T-cell (primary cell): ENCODE data around the gene SLC16A12. TPM values are rescaled to one million over a fixed set of nuclear protein-coding genes. Genes with fewer than 3 reads are reported as not detected.

Source experiments
- ATAC-seq, 4 experiments: fragments of 200-7000 bp in 3 of 4; fragments of 150-1000 bp in 1 of 4; cut with Tn5 transposase; replicated peaks in 1 of 4; 1 replicate in 3 of 4; 2 replicates in 1 of 4; pipeline ENCODE4 v1.10.0; 2021; ENCODE audit warnings: moderate library complexity in 3 of 4, mild to moderate bottlenecking in 2 of 4, moderate number of reproducible peaks in 1 of 4
- CTCF ChIA-PET, 2 donors: fragments of 300-600 bp; sonication (Branson Sonifier 250); formaldehyde crosslinking; loops; one replicate each; lab custom pipeline; 2022; ENCODE audit warnings: antibody characterized with exemption in 2 of 2; lab: Charles Lee
- POLR2A ChIA-PET, 2 donors: fragments of 300-600 bp; sonication (Branson Sonifier 250); formaldehyde crosslinking; loops; one replicate each; lab custom pipeline; 2022; ENCODE audit warnings: antibody characterized with exemption in 2 of 2; lab: Charles Lee
- DNase-seq, 35 experiments: peaks; one replicate each; pipeline versions ENCODE4 v3.0.0 to v3.0.0-alpha.2; 2013 to 2023
- H3K27ac ChIP-seq: one replicate; pipeline ENCODE4 v1.5.1; 2013; ENCODE audit warnings: low read length
- H3K27me3 ChIP-seq, 2 experiments: replicated peaks in 1 of 2; 1 replicate in 1 of 2; 2 replicates in 1 of 2; pipeline versions ENCODE4 v1.6.1 to v1.7.0; 2013; ENCODE audit warnings: low read length in 1 of 2, mixed read lengths in 1 of 2; ENCODE audit not compliant: control insufficient read depth in 2 of 2, insufficient read depth in 2 of 2; ENCODE audit errors: extremely low read depth in 1 of 2
- H3K36me3 ChIP-seq, 2 donors: 1 replicate in 1 of 2; 2 replicates in 1 of 2; pipeline versions ENCODE4 v1.6.1 to v1.7.0; 2013; ENCODE audit warnings: low read length in 1 of 2; ENCODE audit not compliant: control insufficient read depth in 2 of 2, insufficient read depth in 1 of 2; ENCODE audit errors: extremely low read depth in 1 of 2
- H3K4me1 ChIP-seq, 2 experiments: 1 replicate in 1 of 2; 2 replicates in 1 of 2; pipeline versions ENCODE4 v1.6.1 to v1.7.0; 2013; ENCODE audit warnings: low read length in 2 of 2, mixed read lengths in 1 of 2; ENCODE audit not compliant: insufficient read depth in 2 of 2, control insufficient read depth in 1 of 2; ENCODE audit errors: extremely low read depth in 1 of 2
- H3K4me3 ChIP-seq, 2 donors: 1 replicate in 1 of 2; 2 replicates in 1 of 2; pipeline versions ENCODE4 v1.5.1 to v1.7.0; 2013; ENCODE audit warnings: mild to moderate bottlenecking in 2 of 2, low read length in 1 of 2, moderate library complexity in 1 of 2; ENCODE audit not compliant: control insufficient read depth in 1 of 2; ENCODE audit errors: extremely low read depth in 1 of 2
- H3K9me3 ChIP-seq: 2 replicates; pipeline ENCODE4 v1.7.0; 2013
- H3K27ac Mint-ChIP-seq, 2 donors: one replicate each; pipeline ENCODE4 v1.8.0; 2020 to 2021; ENCODE audit warnings: mild to moderate bottlenecking in 2 of 2, mixed read lengths in 2 of 2
- H3K27me3 Mint-ChIP-seq, 2 donors: one replicate each; pipeline ENCODE4 v1.8.0; 2021 to 2022; ENCODE audit warnings: mixed read lengths in 2 of 2
- H3K36me3 Mint-ChIP-seq: one replicate; pipeline ENCODE4 v1.8.0; 2021; ENCODE audit warnings: mixed read lengths
- H3K4me1 Mint-ChIP-seq, 3 donors: one replicate each; pipeline ENCODE4 v1.8.0; 2020 to 2022; ENCODE audit warnings: mixed read lengths in 3 of 3, mild to moderate bottlenecking in 1 of 3
- H3K4me3 Mint-ChIP-seq, 3 donors: one replicate each; pipeline ENCODE4 v1.8.0; 2020 to 2022; ENCODE audit warnings: mild to moderate bottlenecking in 3 of 3, mixed read lengths in 3 of 3, moderate library complexity in 3 of 3
- H3K9me3 Mint-ChIP-seq, 3 donors: one replicate each; pipeline ENCODE4 v1.8.0; 2020 to 2022; ENCODE audit warnings: mixed read lengths in 3 of 3
- WGBS: methylation state at CpG from one replicate; pipeline ENCODE4 v1.1.5; 2013; ENCODE audit warnings: missing lambda C conversion rate; ENCODE audit not compliant: insufficient coverage; 5-methylcytosine and 5-hydroxymethylcytosine counted together
- total RNA-seq, 35 experiments: library from RNA in 6 of 35; stranded (reverse) in 6 of 35; fragments of 120-200 nt in 1 of 35; gene quantifications; one replicate each; pipeline versions ENCODE4 v1.2.1 to v1.2.4 and lab custom pipeline; 2013 to 2026

The SLC16A12 gene
- total RNA-seq, 5 donors from 2014 or later (not counting 1 experiment from before 2014, with no cell fraction given) = not detected

DNA sequence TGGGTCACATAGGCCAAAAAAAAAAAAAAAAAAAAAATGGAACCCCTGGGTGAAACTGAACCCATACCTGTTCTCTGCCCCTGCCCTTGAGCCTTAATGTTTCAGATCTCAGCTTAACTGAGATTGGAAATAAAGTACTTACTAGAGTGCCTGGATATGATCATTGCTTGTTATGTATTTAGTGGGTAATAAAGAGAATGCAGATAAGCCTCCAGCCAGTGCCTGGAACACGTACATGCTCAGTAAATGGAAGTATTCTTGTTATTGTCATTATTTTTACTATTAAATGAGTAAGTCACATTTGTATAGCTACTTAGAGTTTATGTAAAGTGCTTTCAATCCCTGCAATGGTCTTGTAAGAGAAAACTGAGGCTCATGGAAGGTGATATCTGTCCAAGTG, 14.7 kb downstream of the SLC16A12 start:
- H3K4me1 Mint-ChIP-seq = no peaks in the 10 kb centered on the region
- no peaks in the 10 kb centered on the region for H3K36me3 ChIP-seq

DNA sequence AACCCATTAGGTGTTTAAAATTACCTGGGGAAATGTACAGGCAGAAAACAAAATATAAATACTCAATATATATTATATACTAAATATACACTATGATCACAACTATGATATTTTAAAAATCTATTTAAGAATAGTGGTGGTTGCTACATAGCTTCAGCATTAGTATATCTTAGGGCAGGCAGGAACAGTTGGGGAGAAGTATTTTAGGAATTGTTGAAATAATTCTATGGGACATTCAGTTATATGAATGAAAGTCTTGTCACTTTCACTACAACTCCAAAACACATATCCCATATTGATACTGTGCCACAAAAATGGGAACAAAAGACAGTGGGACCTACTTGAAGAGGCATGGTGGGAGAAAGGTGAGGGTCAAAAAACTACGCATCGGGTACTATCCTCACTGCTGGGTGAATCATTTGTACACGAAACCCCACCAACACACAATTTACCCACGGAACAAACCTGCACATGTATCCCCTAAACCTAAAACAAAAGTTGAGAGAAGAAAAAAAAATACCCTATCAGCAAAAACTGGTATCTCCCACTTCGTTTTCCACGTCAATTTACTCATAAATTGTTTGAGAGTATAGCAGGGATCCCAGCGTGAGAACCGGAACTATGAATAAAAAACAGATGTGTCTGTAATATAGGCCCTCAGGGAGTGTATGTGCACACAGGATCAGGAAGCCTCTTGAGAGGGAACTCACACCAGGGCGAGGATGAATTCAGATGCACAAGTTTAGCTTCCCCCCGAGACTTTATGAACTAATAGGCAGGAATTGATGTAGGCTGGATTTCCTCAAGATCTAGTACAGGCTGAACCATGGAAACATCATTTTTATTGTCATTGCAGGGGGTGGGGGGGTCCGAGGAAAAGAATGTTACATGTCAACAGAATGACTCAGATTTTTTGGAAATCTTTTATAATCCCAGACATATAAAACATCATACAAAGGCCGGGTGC, 16.2 kb downstream of the SLC16A12 start:
- no peak for ATAC-seq
- H3K4me1 ChIP-seq = no peaks in the 10 kb centered on the region
- no peak overlapping the region for H3K27ac ChIP-seq
- ChIA-PET POLR2A (no interaction called here), CTCF (no interaction called here)
- H3K4me3 Mint-ChIP-seq = no peak overlapping the region
- H3K36me3 Mint-ChIP-seq = no peaks in the 10 kb centered on the region
- 93% methylated on average over 4 of the region's 12 CpGs for WGBS
- no peaks in the 10 kb centered on the region for H3K4me1 Mint-ChIP-seq
- H3K9me3 Mint-ChIP-seq = no peaks in the 10 kb centered on the region
- H3K27ac Mint-ChIP-seq = no peak overlapping the region
- peaks cover 0 to 4% of the 10 kb centered on the region in 2 donors for H3K27me3 Mint-ChIP-seq
- H3K4me3 ChIP-seq = no peak overlapping the region
- no peaks in the 10 kb centered on the region for H3K36me3 ChIP-seq
- H3K9me3 ChIP-seq = no peaks in the 10 kb centered on the region
- H3K27me3 ChIP-seq = no peaks in the 10 kb centered on the region
- no peak for DNase-seq

More for the DNA sequence above, 14.7 kb downstream of the SLC16A12 start:
- H3K27ac Mint-ChIP-seq = no peak overlapping the region
- POLR2A ChIA-PET = no interaction called here
- H3K9me3 Mint-ChIP-seq = no peaks in the 10 kb centered on the region
- peaks cover 2 to 4% of the 10 kb centered on the region in 2 donors for H3K27me3 Mint-ChIP-seq
- WGBS = no CpG with 5 or more reads among the region's 1 CpG
- H3K4me3 Mint-ChIP-seq = no peak overlapping the region
- Histone ChIP-seq H3K9me3 (no peaks in the 10 kb centered on the region), H3K4me3 (no peak overlapping the region), H3K4me1 (no peaks in the 10 kb centered on the region), H3K27ac (no peak overlapping the region), H3K27me3 (peaks cover 0 to 5% of the 10 kb centered on the region in 2 experiments)
- DNase-seq (no peak), ATAC-seq (no peak)
- CTCF ChIA-PET = interaction anchor here in 1 of 2 donors (0.6 kb wide), 1 partner anchor 46 kb away, joined by 3 read pairs; no protein-coding TSS in a partner anchor
- H3K36me3 Mint-ChIP-seq = no peaks in the 10 kb centered on the region

DNA sequence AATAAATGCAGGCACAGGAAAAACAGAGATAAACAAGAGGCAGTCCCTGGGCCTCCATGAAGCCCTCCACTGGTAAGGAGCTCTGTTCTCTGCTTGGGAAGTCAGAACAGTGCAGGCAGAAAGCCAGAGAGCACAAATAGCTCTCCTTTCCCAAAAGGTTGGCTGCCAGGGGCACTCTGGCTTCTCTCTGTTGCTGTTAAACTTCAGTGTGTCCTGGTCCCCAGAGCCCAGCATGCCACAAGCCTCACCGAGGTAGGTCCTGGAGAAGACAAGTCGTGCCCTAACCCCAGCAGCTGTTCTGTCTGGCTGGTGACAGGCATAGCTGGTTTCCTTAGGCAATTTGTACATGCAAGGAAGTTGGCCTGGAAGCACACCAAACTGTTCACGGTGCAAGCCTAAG, 17.3 kb downstream of the SLC16A12 start:
- Mint-ChIP-seq H3K4me3 (no peak overlapping the region), H3K9me3 (no peaks in the 10 kb centered on the region), H3K4me1 (no peaks in the 10 kb centered on the region), H3K27ac (no peak overlapping the region), H3K36me3 (no peaks in the 10 kb centered on the region), H3K27me3 (peaks cover 0 to 4% of the 10 kb centered on the region in 2 donors)
- CTCF ChIA-PET = no interaction called here
- 68% methylated on average over 2 of the region's 3 CpGs for WGBS
- Histone ChIP-seq H3K27me3 (no peaks in the 10 kb centered on the region), H3K27ac (no peak overlapping the region), H3K36me3 (no peaks in the 10 kb centered on the region), H3K4me3 (no peak overlapping the region), H3K9me3 (no peaks in the 10 kb centered on the region), H3K4me1 (no peaks in the 10 kb centered on the region)
- DNase-seq = no peak
- ATAC-seq = no peak
- POLR2A ChIA-PET = no interaction called here

DNA sequence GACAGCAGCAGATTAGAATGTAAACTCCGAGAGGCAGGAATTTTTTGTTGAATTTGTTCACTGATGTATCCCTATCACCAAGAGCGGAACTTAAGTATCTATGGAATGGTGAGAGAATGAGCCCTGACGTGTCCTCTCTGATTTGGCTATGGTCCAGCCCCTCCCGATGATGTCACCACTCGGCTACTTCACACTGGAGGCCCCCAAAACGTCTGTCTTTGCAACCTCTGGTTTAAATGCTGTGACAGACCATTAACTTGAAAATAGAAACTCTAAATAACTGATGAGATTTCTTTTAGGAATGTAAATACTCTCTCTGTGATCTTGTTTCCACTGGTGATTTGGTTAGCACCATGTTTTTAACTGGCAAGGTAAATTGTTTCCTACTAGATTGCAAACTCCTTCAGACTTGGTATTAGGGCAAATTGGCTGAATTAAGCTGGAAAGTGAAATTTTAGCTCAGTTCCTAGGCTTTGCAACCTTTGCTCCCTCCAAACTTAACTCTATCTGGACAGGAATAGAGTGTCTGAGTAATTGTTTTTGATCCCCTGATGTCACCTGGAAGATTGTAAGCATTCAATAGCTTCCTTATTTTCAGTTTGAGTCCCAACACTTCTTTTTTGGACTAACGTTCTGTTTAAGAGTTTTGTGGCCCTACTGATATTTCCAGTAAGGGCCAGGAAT, 19.1 kb downstream of the SLC16A12 start:
- no peaks in the 10 kb centered on the region for H3K36me3 ChIP-seq
- no peaks in the 10 kb centered on the region for H3K9me3 ChIP-seq
- H3K36me3 Mint-ChIP-seq = no peaks in the 10 kb centered on the region
- no peaks in the 10 kb centered on the region for H3K4me1 Mint-ChIP-seq
- no peak for ATAC-seq
- no peak overlapping the region for H3K4me3 Mint-ChIP-seq
- no peak for DNase-seq
- ChIA-PET POLR2A (no interaction called here), CTCF (no interaction called here)
- no peaks in the 10 kb centered on the region for H3K27me3 ChIP-seq
- no peak overlapping the region for H3K27ac Mint-ChIP-seq
- 72% methylated on average over 3 of the region's 7 CpGs for WGBS
- no peak overlapping the region for H3K4me3 ChIP-seq
- no peaks in the 10 kb centered on the region for H3K9me3 Mint-ChIP-seq
- H3K27ac ChIP-seq = no peak overlapping the region
- H3K4me1 ChIP-seq = no peaks in the 10 kb centered on the region
- peaks cover 0 to 4% of the 10 kb centered on the region in 2 donors for H3K27me3 Mint-ChIP-seq

DNA sequence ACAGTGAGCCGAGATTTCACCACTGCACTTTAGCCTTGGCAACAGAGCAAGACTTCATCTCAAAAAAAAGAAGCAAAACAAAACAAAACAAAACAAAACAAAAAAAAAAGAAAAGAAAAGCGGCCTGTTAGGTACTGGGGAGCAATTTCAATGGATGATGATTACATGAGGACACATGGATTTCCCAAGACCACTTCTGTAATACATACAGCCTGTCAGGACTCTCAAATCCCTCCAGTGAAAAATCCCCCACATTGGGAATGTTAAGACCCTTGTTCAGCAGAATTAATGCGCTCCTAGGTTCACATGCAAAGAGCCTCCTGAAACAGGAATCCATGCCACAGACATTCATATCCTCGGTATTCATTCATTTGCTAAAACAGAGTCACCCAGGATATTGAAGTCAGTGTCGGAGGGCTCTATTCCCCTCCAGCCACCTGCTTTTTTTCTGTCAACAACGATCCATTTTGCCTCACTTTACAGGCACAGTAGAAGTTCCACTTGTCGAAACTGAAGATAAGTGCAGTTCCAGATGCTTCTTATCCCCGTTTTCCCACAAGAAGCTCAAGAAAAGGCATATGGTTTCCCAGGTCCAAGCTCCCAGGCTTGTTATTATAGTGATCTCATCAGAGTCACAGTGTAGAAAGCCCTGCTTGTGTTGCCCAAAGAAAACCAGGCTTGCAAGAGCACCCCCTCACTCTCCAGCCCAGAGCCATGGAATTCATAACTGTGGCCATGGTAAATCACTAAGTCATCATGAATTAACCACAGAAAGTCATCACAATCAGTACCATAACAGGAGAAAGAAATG, 20.2 kb downstream of the SLC16A12 start:
- Mint-ChIP-seq H3K27ac (no peak overlapping the region), H3K4me3 (no peak overlapping the region), H3K36me3 (no peaks in the 10 kb centered on the region), H3K4me1 (no peaks in the 10 kb centered on the region), H3K27me3 (no peaks in the 10 kb centered on the region), H3K9me3 (no peaks in the 10 kb centered on the region)
- DNase-seq (no peak), ATAC-seq (no peak)
- ChIA-PET CTCF (no interaction called here), POLR2A (no interaction called here)
- WGBS = 89% methylated on average over 5 of the region's 8 CpGs
- Histone ChIP-seq H3K36me3 (no peaks in the 10 kb centered on the region), H3K27me3 (no peaks in the 10 kb centered on the region), H3K4me1 (no peaks in the 10 kb centered on the region), H3K4me3 (no peak overlapping the region), H3K27ac (no peak overlapping the region), H3K9me3 (no peaks in the 10 kb centered on the region)

DNA sequence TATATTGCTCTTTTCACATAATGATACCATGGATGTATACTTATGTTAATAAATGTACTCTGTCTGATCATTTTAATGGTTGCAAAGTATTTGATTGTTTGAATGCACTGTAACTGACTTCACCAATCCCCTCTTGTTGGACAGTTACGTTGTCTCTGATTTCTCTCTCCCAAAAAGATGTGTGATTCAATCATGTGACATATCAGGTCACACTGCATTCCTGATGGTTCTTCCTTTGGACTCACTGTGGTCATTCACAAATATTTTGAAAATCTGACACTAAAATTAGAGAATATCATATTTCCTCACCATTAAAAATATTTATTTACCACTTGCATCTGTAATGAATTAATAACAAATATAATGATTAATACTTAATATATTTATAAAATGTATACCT, 22.2 kb downstream of the SLC16A12 start:
- H3K9me3 Mint-ChIP-seq = no peaks in the 10 kb centered on the region
- H3K27me3 ChIP-seq = no peaks in the 10 kb centered on the region
- H3K27me3 Mint-ChIP-seq = peaks cover 0 to 2% of the 10 kb centered on the region in 2 donors
- no peak overlapping the region for H3K4me3 ChIP-seq
- H3K27ac ChIP-seq = no peak overlapping the region
- WGBS = 83% methylated on average over 1 of the region's 1 CpG
- no peaks in the 10 kb centered on the region for H3K4me1 Mint-ChIP-seq
- no peaks in the 10 kb centered on the region for H3K9me3 ChIP-seq
- no peaks in the 10 kb centered on the region for H3K36me3 Mint-ChIP-seq
- DNase-seq (no peak), ATAC-seq (no peak)
- H3K4me1 ChIP-seq = no peaks in the 10 kb centered on the region
- CTCF ChIA-PET = no interaction called here
- no peak overlapping the region for H3K27ac Mint-ChIP-seq
- H3K4me3 Mint-ChIP-seq = no peak overlapping the region
- no peaks in the 10 kb centered on the region for H3K36me3 ChIP-seq
- POLR2A ChIA-PET = no interaction called here
